ENCODE results near the gene DIDO1. TPM values are rescaled to one million over a fixed set of nuclear protein-coding genes. Genes with fewer than 3 reads are reported as not detected.

DIDO1 gene
- total and polyA plus RNA-seq, 2 of the 13 experiments (the other 11 are each of a cell fraction or from before 2014, with no cell fraction given) = 75.0 to 75.1 TPM

DNA sequence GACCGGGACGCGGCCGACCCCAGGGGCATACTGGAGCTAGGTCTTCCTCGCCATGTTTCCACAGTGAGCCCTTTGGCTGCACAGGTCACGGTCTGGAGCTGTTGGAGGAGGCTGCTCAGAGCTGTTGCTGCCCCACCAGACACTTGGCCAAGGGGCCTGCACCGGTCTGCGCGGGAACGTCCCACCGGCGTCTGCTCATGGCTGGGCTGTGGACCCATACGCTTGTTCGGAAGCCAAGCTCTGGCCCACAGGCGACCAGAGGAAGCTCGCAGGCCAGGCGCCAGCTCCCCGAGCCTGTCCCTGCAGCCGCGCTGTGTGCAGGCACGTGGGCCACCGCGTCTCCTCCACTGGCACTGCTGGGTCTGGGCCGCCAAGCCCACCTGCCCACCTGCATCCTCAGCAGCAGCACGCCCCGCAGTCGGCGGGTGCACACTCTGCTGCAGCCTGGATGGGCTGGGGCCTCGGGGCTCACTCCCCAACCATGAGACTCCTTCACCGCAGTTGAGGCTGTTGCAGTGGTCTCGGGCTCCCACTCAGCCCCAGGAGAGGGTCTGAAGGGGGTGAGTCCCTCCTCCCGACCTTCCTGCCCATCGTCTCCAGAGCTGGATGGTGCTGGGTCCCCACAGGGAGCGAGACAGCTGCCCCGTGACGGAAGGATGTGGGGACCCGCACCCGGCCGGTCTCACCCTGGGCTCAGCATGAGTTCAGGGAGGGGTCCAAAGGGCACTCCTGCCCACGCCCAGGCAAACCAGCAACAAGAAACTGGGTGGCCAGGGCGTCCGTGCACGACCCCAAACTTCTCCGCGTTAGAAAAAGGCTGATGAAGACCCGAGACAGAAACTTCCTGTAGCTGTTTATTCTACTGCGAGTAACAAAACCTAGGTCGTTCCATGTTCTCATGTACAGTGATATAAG is 49.1 kb downstream of the DIDO1 start (continued):
- TF ChIP-seq ZHX2 (IDR thresholded peaks at IDR 0.05; ENCODE audit: low read depth) = 0 out of 2 replicates have a peak, but pooled peaks have one; percentile 46
- no peak for TF ChIP-seq ZHX2 (CRISPR knock-in tag; IDR thresholded peaks at IDR 0.05; ENCODE audit: borderline replicate concordance)
- no peak for TF ChIP-seq ETS1 (CRISPR knock-in tag; IDR thresholded peaks at IDR 0.05)
- no peak for TF ChIP-seq ZNF747 (CRISPR knock-in tag; IDR thresholded peaks at IDR 0.05; ENCODE audit: borderline replicate concordance)
- no peak for TF ChIP-seq ADNP (CRISPR knock-in tag; IDR thresholded peaks at IDR 0.05)
- no peak for TF ChIP-seq ZFY (CRISPR knock-in tag; IDR thresholded peaks at IDR 0.05)
- TF ChIP-seq SIN3A (IDR thresholded peaks at IDR 0.05; ENCODE audit: borderline replicate concordance, low read depth, low read length) = 0 out of 2 replicates have a peak, but pooled peaks have one; percentile 31
- TF ChIP-seq, protein P1, sequence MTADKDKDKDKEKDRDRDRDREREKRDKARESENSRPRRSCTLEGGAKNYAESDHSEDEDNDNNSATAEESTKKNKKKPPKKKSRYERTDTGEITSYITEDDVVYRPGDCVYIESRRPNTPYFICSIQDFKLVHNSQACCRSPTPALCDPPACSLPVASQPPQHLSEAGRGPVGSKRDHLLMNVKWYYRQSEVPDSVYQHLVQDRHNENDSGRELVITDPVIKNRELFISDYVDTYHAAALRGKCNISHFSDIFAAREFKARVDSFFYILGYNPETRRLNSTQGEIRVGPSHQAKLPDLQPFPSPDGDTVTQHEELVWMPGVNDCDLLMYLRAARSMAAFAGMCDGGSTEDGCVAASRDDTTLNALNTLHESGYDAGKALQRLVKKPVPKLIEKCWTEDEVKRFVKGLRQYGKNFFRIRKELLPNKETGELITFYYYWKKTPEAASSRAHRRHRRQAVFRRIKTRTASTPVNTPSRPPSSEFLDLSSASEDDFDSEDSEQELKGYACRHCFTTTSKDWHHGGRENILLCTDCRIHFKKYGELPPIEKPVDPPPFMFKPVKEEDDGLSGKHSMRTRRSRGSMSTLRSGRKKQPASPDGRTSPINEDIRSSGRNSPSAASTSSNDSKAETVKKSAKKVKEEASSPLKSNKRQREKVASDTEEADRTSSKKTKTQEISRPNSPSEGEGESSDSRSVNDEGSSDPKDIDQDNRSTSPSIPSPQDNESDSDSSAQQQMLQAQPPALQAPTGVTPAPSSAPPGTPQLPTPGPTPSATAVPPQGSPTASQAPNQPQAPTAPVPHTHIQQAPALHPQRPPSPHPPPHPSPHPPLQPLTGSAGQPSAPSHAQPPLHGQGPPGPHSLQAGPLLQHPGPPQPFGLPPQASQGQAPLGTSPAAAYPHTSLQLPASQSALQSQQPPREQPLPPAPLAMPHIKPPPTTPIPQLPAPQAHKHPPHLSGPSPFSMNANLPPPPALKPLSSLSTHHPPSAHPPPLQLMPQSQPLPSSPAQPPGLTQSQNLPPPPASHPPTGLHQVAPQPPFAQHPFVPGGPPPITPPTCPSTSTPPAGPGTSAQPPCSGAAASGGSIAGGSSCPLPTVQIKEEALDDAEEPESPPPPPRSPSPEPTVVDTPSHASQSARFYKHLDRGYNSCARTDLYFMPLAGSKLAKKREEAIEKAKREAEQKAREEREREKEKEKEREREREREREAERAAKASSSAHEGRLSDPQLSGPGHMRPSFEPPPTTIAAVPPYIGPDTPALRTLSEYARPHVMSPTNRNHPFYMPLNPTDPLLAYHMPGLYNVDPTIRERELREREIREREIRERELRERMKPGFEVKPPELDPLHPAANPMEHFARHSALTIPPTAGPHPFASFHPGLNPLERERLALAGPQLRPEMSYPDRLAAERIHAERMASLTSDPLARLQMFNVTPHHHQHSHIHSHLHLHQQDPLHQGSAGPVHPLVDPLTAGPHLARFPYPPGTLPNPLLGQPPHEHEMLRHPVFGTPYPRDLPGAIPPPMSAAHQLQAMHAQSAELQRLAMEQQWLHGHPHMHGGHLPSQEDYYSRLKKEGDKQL (CRISPR knock-in tag; IDR thresholded peaks at IDR 0.05; ENCODE audit: low read depth) = no peak
- TF ChIP-seq RXRB (CRISPR knock-in tag; IDR thresholded peaks at IDR 0.05; ENCODE audit: borderline replicate concordance) = 0 out of 2 replicates have a peak, but pooled peaks have one; percentile 60
- peak; percentile 82; the same call in 1 of the 2 replicates for TF ChIP-seq ZFP91 (CRISPR knock-in tag; IDR thresholded peaks at IDR 0.05; ENCODE audit: borderline replicate concordance)
- TF ChIP-seq ZNF251 (CRISPR knock-in tag; IDR thresholded peaks at IDR 0.05) = no peak
- TF ChIP-seq NAIF1 (CRISPR knock-in tag; IDR thresholded peaks at IDR 0.05; ENCODE audit: borderline replicate concordance) = no peak; the same call in 1 of the 2 replicates
- no peak for TF ChIP-seq KAT8 (CRISPR knock-in tag; IDR thresholded peaks at IDR 0.05)

Measured in HepG2 (cell line).